Measurements from ENCODE around the gene ATAD5.
"Not testable (repeated sequence)": the region's sequence is repeated elsewhere in the genome, so short reads cannot be mapped to it uniquely, and the experiment has no call there.

ATAD5 gene, protein sequence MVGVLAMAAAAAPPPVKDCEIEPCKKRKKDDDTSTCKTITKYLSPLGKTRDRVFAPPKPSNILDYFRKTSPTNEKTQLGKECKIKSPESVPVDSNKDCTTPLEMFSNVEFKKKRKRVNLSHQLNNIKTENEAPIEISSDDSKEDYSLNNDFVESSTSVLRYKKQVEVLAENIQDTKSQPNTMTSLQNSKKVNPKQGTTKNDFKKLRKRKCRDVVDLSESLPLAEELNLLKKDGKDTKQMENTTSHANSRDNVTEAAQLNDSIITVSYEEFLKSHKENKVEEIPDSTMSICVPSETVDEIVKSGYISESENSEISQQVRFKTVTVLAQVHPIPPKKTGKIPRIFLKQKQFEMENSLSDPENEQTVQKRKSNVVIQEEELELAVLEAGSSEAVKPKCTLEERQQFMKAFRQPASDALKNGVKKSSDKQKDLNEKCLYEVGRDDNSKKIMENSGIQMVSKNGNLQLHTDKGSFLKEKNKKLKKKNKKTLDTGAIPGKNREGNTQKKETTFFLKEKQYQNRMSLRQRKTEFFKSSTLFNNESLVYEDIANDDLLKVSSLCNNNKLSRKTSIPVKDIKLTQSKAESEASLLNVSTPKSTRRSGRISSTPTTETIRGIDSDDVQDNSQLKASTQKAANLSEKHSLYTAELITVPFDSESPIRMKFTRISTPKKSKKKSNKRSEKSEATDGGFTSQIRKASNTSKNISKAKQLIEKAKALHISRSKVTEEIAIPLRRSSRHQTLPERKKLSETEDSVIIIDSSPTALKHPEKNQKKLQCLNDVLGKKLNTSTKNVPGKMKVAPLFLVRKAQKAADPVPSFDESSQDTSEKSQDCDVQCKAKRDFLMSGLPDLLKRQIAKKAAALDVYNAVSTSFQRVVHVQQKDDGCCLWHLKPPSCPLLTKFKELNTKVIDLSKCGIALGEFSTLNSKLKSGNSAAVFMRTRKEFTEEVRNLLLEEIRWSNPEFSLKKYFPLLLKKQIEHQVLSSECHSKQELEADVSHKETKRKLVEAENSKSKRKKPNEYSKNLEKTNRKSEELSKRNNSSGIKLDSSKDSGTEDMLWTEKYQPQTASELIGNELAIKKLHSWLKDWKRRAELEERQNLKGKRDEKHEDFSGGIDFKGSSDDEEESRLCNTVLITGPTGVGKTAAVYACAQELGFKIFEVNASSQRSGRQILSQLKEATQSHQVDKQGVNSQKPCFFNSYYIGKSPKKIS (N-terminal part only)

DNA sequence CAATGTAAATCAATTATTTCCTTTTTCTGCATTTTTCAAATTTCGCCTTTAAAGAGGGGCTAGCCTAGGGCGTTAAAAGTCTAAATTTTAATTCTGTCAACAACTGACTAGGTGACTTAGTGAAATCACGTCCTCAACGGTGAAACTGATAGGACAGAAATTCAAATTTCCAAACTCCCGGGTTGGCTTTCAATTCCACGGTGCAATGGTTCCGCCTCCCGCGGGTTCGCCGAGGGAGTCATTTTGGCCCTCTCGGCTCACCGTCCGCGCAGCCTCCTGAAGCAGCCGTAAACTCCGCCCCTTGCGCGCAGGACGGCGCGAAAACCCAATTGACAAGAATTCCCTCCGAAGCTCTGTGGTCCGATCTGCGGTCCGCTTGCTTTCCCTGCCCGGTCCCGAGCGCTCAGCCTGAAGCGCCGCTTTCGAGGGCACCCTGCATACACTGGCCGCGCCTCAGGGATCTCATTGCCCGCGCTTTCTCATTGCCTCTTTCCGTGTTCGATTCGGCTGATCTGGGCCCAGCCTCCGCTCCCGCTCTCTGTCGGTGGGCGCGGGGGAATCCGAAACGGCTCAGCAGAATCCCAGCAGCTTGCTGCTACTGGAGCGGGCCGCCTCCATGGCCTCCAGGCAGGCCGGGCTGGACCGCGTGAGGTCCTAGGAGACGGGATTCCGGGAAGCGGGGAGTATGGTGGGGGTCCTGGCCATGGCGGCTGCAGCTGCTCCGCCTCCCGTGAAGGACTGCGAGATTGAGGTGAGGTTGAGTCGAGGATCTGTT lies at the start of gene ATAD5:
Gene ATAD5 (plus strand): TSS at position 304 of the 775 bp plus-strand sequence. CDS start 382 bp downstream, at position 686.
- peak; percentile 83 to 85 for DNase-seq

GRCh38 chr17:30782206-30782605 lies 49.6 kb upstream of the ATAD5 start:
- no peak for DNase-seq

- DNase-seq: no peak
Measured at GRCh38 chr17:30788918-30789317, 42.8 kb upstream of the ATAD5 start.

GRCh38 chr17:30790279-30790678 lies 41.5 kb upstream of the ATAD5 start:
- no peak for DNase-seq

DNA sequence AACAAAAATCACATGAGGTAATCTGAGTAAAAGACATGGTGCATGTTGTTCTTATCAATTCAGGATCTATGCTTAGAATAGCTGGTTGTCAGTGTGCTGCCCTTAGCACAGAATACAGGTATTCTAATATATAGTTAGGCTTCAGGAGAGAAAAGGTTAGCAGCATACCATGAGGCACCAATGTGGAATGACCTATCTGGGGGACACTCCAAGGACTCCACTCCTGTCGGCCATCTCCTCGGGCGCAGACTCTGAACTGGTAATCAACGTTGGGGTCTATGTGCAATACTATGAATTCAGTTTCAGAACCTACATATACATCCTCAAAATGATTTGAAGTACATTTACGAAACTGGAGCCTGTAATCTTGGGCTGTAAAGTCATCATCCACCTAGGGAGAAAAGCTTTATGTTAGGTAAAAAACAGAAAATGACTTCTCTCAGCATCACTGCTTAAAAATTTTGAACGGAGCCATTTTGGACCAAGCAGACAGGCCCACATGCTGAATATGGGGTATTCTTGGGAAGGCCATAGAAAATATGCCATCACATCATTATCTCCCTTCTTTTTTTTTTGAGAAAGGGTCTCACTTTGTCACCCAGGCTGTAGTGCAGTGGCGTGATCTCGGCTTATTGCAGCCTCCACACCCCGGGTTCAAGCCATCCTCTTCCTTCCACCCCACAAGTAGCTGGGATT lies 38.3 kb upstream of the ATAD5 start:
- no peak for DNase-seq

- no peak for DNase-seq
Measured at GRCh38 chr17:30794372-30794771, 37.4 kb upstream of the ATAD5 start.

- DNase-seq: no peak
Measured at GRCh38 chr17:30796016-30796415, 35.8 kb upstream of the ATAD5 start.

DNA sequence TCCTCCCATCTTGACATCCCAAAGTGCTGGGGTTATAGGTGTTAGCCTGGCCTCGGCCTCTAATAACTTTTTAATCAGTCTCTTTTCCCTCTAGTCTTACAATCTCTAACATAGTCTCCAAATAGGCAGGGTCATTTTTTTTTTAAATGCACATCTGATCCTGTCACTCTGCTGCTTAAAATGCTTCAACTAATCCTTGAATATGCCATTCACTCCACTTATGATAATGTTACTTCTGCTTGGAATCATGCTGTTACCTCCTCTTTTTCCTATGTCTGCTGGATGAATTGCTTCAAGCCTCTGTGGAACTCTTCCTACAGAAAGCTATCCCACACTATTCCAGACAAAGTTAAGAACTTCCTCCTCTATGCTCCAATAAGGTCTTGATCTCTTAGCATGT lies 30.1 kb upstream of the ATAD5 start:
- DNase-seq: no peak

GRCh38 chr17:30805944-30806456 lies 25.8 kb upstream of the ATAD5 start:
- no peak for DNase-seq

GRCh38 chr17:30807896-30808295 lies 23.9 kb upstream of the ATAD5 start:
- no peak for DNase-seq

- peak; percentile 18 to 34 for DNase-seq
Measured at GRCh38 chr17:30808785-30809286, 22.9 kb upstream of the ATAD5 start.

- no peak for DNase-seq
Measured at GRCh38 chr17:30809867-30810266, 21.9 kb upstream of the ATAD5 start.

GRCh38 chr17:30812218-30813177 lies 19.3 kb upstream of the ATAD5 start:
- no peak for DNase-seq

DNA sequence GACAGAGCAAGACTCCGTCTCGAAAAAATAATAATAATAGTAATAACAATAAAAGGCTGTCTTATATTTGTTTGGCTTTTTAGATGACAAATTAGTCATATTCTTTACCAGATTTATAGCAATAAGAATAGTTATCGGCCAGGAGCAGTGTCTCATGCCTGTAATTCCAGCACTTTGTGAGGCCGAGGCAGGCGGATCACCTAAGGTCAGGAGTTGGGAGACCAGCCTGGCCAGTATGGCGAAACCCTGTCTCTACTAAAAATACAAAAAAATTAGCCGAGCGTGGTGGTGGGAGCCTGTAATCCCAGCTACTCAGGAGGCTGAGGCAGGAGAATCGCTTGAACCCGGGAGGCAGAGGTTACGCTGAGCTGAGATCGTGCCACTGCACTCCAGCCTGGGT lies 17.5 kb upstream of the ATAD5 start:
- not testable (repeated sequence) for DNase-seq

DNA sequence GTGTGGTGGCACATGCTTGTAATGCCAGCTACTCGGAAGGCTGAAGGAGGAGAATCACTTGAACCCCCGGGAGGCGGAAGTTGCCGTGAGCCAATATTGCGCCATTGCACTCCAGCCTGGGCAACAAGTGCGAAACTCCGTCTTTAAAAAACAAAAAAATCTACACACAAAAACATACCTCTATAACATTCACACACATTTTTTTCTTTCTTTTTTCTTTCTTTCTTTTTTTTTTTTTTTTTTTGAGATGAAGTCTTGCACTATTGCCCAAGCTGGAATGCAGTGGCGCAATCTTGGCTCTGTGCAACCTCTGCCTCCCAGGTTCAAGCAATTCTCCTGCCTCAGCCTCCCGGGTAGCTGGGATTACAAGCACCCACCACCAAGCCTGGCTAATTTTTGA lies 16.9 kb upstream of the ATAD5 start:
- not testable (repeated sequence) for DNase-seq

- DNase-seq: no peak
Measured at GRCh38 chr17:30816165-30816564, 15.6 kb upstream of the ATAD5 start.

DNA sequence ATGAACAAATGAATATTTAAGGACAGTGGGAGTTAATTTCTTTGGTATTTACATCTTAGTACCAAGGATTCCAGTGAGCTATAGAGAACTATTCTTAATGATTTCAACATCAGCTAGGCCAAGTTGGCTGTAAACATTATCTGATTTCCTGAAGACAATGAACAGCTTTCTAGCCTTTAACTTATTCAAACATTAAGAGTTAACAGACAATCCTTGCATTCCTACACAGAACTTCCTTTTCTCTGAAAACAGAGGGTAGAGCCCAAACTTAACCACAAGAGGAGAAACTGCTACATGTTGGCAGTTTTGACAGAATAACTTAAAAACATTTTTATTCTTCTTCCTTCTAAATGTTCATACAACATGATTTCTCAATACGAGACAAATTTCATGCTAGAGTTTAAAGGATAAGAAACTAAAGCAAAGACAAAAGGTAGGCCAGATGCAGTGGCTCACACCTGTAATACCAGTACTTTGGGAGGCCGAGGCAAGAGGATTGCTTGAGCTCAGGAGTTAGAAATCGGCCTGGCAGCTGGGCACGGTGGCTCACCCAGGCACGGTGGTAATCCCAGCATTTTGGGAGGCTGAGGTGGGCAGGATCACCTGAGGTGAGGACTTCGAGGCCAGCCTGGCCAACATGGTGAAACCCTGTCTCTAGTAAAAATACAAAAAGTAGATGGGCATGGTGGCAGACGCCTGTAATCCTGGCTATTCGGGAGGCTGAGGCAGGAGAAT lies 11.6 kb upstream of the ATAD5 start:
- DNase-seq: no peak

- no peak for DNase-seq
Measured at GRCh38 chr17:30821871-30822723, 9.7 kb upstream of the ATAD5 start.
